Neutrophil (primary cell): ENCODE measurements around the gene SH3BP2.

ENCODE experiments used
- H3K27ac ChIP-seq: fragments of 200-600 bp; sonication (generic); 2 replicates; pipeline ENCODE4 v1.5.1; 2016; ENCODE audit warnings: mild to moderate bottlenecking, moderate library complexity
- H3K27me3 ChIP-seq: fragments of 200-600 bp; sonication (generic); 2 replicates; pipeline ENCODE4 v1.6.0; 2016; ENCODE audit warnings: mild to moderate bottlenecking
- H3K36me3 ChIP-seq: fragments of 200-600 bp; sonication (generic); 2 replicates; pipeline ENCODE4 v1.5.1; 2017
- H3K4me1 ChIP-seq, 2 experiments: fragments of 200-600 bp in 1 of 2; sonication (generic) in 1 of 2; 1 replicate in 1 of 2; 2 replicates in 1 of 2; pipeline versions ENCODE4 v1.5.1 to v1.6.1; 2013 to 2016; ENCODE audit warnings: low read depth in 1 of 2, low read length in 1 of 2, mild to moderate bottlenecking in 1 of 2, moderate library complexity in 1 of 2; ENCODE audit not compliant: control insufficient read depth in 1 of 2, insufficient read depth in 1 of 2
- H3K4me3 ChIP-seq, 2 experiments: fragments of 200-600 bp in 1 of 2; sonication (generic) in 1 of 2; 1 replicate in 1 of 2; 2 replicates in 1 of 2; pipeline ENCODE4 v1.5.1; 2013 to 2016; ENCODE audit warnings: low read depth in 1 of 2, low read length in 1 of 2, mild to moderate bottlenecking in 1 of 2, moderate library complexity in 1 of 2
- H3K9me3 ChIP-seq: fragments of 200-600 bp; sonication (generic); 2 replicates; pipeline ENCODE4 v1.5.1; 2016
- TF ChIP-seq, protein P1 (sequence below): fragments of 200-600 bp; sonication (generic); IDR thresholded peaks from 2 replicates; pipeline ENCODE4 v1.5.1; 2016; ENCODE audit warnings: antibody characterized with exemption

Gene SH3BP2

DNA sequence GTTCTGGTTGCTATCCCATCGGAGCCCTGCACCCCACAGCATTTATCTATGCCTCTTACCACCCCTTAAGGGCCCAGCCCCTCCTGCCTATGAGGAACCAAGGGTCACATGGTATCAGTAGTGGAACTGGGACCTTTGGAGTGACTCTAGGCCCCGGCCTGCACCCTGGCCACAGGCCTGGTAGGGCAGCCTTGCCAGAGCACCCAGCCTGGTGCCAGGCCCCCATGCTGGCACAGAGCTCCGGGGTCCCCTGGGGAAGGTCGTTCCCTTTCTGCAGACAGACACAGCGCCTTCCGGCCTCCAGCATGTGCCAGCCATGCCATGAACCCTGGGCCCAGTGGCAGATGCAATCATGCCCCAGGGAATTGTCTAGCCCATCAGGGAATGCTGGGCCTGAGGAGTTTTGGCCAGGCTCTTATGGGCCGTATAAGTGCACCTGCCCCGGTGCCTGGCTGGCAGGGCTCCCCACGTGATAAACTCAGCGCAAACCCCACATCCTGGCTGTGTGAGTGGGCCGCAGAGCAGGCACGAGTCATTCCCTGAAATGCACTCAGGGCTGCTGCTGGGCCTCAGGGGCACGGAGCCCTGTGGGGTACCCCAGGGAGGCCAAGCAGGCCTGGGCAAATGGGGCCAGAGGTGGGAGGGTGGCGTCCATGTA lies 30.9 kb downstream of the SH3BP2 start:
- Histone ChIP-seq H3K36me3 (peaks cover 98% of the 10 kb centered on the region), H3K4me1 (peaks cover 3 to 12% of the 10 kb centered on the region in 2 experiments), H3K9me3 (no peaks in the 10 kb centered on the region), H3K27me3 (no peaks in the 10 kb centered on the region), H3K4me3 (no peak overlapping the region), H3K27ac (no peak overlapping the region)
- TF ChIP-seq, protein P1, sequence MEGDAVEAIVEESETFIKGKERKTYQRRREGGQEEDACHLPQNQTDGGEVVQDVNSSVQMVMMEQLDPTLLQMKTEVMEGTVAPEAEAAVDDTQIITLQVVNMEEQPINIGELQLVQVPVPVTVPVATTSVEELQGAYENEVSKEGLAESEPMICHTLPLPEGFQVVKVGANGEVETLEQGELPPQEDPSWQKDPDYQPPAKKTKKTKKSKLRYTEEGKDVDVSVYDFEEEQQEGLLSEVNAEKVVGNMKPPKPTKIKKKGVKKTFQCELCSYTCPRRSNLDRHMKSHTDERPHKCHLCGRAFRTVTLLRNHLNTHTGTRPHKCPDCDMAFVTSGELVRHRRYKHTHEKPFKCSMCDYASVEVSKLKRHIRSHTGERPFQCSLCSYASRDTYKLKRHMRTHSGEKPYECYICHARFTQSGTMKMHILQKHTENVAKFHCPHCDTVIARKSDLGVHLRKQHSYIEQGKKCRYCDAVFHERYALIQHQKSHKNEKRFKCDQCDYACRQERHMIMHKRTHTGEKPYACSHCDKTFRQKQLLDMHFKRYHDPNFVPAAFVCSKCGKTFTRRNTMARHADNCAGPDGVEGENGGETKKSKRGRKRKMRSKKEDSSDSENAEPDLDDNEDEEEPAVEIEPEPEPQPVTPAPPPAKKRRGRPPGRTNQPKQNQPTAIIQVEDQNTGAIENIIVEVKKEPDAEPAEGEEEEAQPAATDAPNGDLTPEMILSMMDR, result no peak

DNA sequence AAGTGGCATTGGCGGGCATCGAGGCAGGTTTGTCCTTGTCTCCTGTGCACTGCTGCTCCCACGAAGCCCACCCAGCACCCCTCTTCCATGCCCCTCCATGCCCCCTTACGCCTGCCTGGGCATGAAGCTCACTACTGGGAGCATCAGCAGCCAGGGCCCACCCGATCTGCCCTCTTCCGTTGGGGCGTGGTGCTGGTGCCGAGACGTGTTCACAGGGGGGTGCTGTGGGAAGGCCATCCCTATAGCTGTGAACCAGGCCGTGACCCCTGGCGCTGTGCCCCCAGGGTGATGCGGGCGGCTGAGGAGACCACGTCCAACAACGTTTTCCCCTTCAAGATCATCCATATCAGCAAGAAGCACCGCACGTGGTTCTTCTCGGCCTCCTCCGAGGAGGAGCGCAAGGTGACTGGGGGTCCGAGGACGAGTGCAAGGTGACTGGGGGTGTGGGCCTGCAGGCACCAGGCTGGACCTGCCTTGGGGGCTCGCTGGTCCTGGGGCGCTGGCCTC lies 31.5 kb downstream of the SH3BP2 start:
- no peak overlapping the region for H3K4me3 ChIP-seq
- H3K9me3 ChIP-seq, result no peaks in the 10 kb centered on the region
- no peak overlapping the region for H3K27ac ChIP-seq
- peaks cover 100% of the 10 kb centered on the region for H3K36me3 ChIP-seq
- peaks cover 0 to 6% of the 10 kb centered on the region in 2 experiments for H3K4me1 ChIP-seq
- TF ChIP-seq, protein P1, result no peak
- H3K27me3 ChIP-seq, result no peaks in the 10 kb centered on the region

DNA sequence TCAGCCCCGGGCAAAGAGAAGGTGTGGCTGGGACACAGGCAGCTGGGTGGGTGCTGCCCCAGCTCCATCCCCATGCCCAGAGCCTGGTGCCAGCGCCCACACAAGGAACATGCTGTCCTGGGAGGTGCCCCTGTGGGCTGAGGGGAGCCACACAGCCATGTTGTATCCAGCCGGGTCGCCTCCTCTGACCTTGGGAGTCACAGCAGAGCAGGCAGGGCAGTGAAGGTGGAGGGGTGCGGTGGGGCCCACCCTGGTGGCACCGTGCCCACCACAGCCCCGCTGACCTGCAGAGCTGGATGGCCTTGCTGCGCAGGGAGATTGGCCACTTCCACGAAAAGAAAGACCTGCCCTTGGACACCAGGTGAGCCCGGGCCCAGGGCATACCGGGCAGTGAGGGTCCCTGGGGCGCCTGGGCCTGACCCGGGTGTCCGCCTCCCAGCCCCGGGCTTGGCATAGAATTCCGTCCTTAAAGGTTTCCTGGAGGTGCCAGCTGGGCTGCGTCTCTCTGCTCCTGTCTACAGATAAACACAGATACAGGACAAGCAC lies 32.0 kb downstream of the SH3BP2 start:
- Histone ChIP-seq H3K27me3 (no peaks in the 10 kb centered on the region), H3K9me3 (no peaks in the 10 kb centered on the region), H3K36me3 (peaks cover 100% of the 10 kb centered on the region), H3K4me1 (peaks cover 0 to under 1% of the 10 kb centered on the region in 2 experiments), H3K4me3 (no peak overlapping the region), H3K27ac (no peak overlapping the region)
- TF ChIP-seq, protein P1, result no peak

DNA sequence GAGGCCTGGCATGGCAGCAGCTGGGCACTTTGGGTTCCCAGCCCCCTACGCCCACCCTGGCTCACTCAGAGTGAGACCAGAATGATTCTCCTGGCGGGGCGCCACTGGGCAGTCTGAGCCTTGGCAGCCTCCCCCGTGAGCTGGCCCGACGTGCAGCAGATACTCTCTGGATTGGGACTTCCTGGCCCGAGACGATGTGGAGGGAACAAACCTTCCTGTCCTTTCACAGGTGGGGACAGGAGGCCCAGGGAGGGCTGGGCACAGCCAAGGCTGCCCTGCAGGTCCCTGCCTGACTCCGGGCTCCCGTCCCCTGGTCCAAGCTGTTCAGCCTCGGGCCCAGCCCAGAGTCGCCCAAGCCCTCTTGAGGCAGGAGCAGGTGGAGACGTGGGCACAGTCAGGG lies 32.9 kb downstream of the SH3BP2 start:
- Histone ChIP-seq H3K36me3 (peaks cover 100% of the 10 kb centered on the region), H3K9me3 (no peaks in the 10 kb centered on the region), H3K27ac (peak overlapping the region; percentile 34), H3K27me3 (no peaks in the 10 kb centered on the region), H3K4me3 (no peak overlapping the region), H3K4me1 (no peaks in the 10 kb centered on the region)
- TF ChIP-seq, protein P1, result no peak

DNA sequence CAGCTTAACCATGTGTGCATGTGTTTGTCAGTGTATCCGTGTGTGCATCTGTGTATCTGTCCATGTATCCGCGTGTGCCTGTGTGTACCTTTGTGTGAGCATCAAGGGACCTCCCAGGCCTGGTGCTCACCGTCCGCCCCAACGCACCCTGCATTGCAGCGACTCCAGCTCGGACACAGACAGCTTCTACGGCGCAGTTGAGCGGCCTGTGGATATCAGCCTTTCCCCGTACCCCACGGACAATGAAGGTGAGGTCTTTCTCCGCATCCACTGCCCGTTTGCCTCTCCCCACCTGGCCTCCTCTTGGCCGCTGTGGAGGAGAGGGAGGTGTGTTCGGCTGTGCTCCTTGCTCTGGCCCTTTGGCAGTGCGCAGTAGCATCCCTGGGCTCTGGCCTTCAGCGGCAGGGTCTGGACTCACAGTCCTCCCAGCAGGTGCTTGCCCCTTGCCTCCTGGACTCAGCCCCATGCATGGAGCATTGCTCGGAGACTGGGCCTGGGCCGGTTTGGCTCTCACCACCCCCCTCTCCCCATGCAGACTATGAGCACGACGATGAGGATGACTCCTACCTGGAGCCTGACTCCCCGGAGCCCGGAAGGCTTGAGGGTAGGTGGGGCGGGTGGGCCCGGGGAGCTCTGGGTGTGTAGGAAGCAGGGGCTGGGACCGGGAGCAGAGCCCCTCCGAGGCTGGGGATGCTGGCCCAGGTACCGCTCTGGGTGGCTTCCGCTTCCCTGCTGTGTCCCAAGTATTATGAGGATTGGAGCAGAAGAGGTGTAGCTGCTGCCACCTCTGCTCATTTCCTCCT lies 34.4 kb downstream of the SH3BP2 start:
- Histone ChIP-seq H3K4me3 (no peak overlapping the region), H3K36me3 (peaks cover 100% of the 10 kb centered on the region), H3K9me3 (no peaks in the 10 kb centered on the region), H3K27me3 (no peaks in the 10 kb centered on the region), H3K4me1 (no peaks in the 10 kb centered on the region), H3K27ac (no peak overlapping the region)
- TF ChIP-seq, protein P1, result no peak
